Measurements from ENCODE around the gene THADA. TPM values are rescaled to one million over a fixed set of nuclear protein-coding genes. Genes with fewer than 3 reads are reported as not detected.

THADA gene
- polyA plus RNA-seq, 1 donor (not counting 4 experiments of a cell fraction or from before 2014, with no cell fraction given) = 22.6 TPM

- H3K36me3 ChIP-seq (ENCODE audit: control insufficient read depth in 2 of 2, extremely low read depth in 1 of 2, insufficient read depth in 2 of 2, low read length in 2 of 2) = peaks cover 0 to 11% of the 10 kb centered on the region in 2 experiments
- no peaks in the 10 kb centered on the region for H4K20me1 ChIP-seq (ENCODE audit: control insufficient read depth, extremely low read depth, insufficient read depth, low read length)
- H3K79me2 ChIP-seq (ENCODE audit: control insufficient read depth, insufficient read depth, low read length) = peaks cover 20% of the 10 kb centered on the region
- H3K4me3 ChIP-seq (ENCODE audit: control insufficient read depth in 2 of 3, extremely low read depth in 1 of 3, insufficient read depth in 2 of 3, low read depth in 1 of 3, low read length in 3 of 3) = no peak overlapping the region
- H3K9ac ChIP-seq (ENCODE audit: control insufficient read depth, extremely low read depth, insufficient read depth, low read length) = no peak overlapping the region
- H3K4me1 ChIP-seq (ENCODE audit: control insufficient read depth, extremely low read depth, insufficient read depth, low read length) = peaks cover 8% of the 10 kb centered on the region
- dilution Hi-C loops (cut with MboI; ENCODE audit: extremely low pct_ligation_motif_present, low sequenced_read_pairs) = no loop called here
- no peak for TF ChIP-seq EZH2 (IDR thresholded peaks at IDR 0.05; ENCODE audit: low read length)
- TF ChIP-seq, protein P1, sequence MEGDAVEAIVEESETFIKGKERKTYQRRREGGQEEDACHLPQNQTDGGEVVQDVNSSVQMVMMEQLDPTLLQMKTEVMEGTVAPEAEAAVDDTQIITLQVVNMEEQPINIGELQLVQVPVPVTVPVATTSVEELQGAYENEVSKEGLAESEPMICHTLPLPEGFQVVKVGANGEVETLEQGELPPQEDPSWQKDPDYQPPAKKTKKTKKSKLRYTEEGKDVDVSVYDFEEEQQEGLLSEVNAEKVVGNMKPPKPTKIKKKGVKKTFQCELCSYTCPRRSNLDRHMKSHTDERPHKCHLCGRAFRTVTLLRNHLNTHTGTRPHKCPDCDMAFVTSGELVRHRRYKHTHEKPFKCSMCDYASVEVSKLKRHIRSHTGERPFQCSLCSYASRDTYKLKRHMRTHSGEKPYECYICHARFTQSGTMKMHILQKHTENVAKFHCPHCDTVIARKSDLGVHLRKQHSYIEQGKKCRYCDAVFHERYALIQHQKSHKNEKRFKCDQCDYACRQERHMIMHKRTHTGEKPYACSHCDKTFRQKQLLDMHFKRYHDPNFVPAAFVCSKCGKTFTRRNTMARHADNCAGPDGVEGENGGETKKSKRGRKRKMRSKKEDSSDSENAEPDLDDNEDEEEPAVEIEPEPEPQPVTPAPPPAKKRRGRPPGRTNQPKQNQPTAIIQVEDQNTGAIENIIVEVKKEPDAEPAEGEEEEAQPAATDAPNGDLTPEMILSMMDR (optimal IDR thresholded peaks at IDR 0.05 in 1 of 3, IDR thresholded peaks at IDR 0.05 in 1 of 3, conservative IDR thresholded peaks at IDR 0.05 in 1 of 3; ENCODE audit: extremely low read depth in 1 of 3, insufficient read depth in 2 of 3, low read length in 3 of 3) = no peak
- DNase-seq (ENCODE audit: low read depth, low spot score) (no peak), FAIRE-seq (no peak)
- no peaks in the 10 kb centered on the region for H3K9me1 ChIP-seq (ENCODE audit: control insufficient read depth, extremely low read depth, insufficient read depth, low read length)
- H3K27ac ChIP-seq (ENCODE audit: control insufficient read depth, insufficient read depth, low read length) = no peak overlapping the region
- no peak overlapping the region for H2AFZ ChIP-seq (ENCODE audit: control insufficient read depth, low read length)
- no peaks in the 10 kb centered on the region for H3K9me3 ChIP-seq (ENCODE audit: control insufficient read depth, low read depth, low read length)
- no peak overlapping the region for H3K4me2 ChIP-seq (ENCODE audit: control insufficient read depth, extremely low read depth, insufficient read depth, low read depth, low read length)
- no peaks in the 10 kb centered on the region for H3K27me3 ChIP-seq (ENCODE audit: control insufficient read depth, extremely low read depth, insufficient read depth, low read length)
Measured at GRCh38 chr2:43593254-43593653, 2.6 kb downstream of the THADA start.

DNA sequence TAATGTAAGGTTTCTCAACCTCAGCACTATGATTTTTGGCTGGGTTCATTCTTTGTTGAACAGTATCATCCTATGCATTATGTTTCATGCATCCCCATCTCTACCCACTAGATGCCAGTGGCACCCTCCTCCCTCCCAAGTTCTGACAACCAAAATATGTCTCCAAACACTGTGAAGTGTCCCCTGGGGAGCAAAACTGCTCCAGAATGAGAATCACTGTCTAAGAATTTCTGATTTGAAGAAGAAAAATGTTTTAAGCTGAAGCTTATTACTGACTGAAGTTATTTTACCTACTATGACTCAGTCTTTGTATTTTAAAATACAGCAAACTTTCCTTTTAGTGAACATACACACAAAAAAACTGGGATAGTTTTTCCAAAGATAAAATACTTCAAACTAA, 3.4 kb downstream of the THADA start:
- Histone ChIP-seq H3K4me2 (ENCODE audit: control insufficient read depth, extremely low read depth, insufficient read depth, low read depth, low read length) (no peak overlapping the region), H3K9me1 (ENCODE audit: control insufficient read depth, extremely low read depth, insufficient read depth, low read length) (no peaks in the 10 kb centered on the region), H2AFZ (ENCODE audit: control insufficient read depth, low read length) (no peak overlapping the region), H3K4me3 (ENCODE audit: control insufficient read depth in 2 of 3, extremely low read depth in 1 of 3, insufficient read depth in 2 of 3, low read depth in 1 of 3, low read length in 3 of 3) (no peak overlapping the region), H3K79me2 (ENCODE audit: control insufficient read depth, insufficient read depth, low read length) (peaks cover 20% of the 10 kb centered on the region), H3K4me1 (ENCODE audit: control insufficient read depth, extremely low read depth, insufficient read depth, low read length) (peaks cover 8% of the 10 kb centered on the region), H4K20me1 (ENCODE audit: control insufficient read depth, extremely low read depth, insufficient read depth, low read length) (no peaks in the 10 kb centered on the region), H3K27me3 (ENCODE audit: control insufficient read depth, extremely low read depth, insufficient read depth, low read length) (no peaks in the 10 kb centered on the region), H3K27ac (ENCODE audit: control insufficient read depth, insufficient read depth, low read length) (no peak overlapping the region), H3K9ac (ENCODE audit: control insufficient read depth, extremely low read depth, insufficient read depth, low read length) (no peak overlapping the region), H3K9me3 (ENCODE audit: control insufficient read depth, low read depth, low read length) (no peaks in the 10 kb centered on the region), H3K36me3 (ENCODE audit: control insufficient read depth in 2 of 2, extremely low read depth in 1 of 2, insufficient read depth in 2 of 2, low read length in 2 of 2) (peaks cover 0 to 11% of the 10 kb centered on the region in 2 experiments)
- DNase-seq (ENCODE audit: low read depth, low spot score) (no peak), FAIRE-seq (no peak)
- no peak for TF ChIP-seq EZH2 (IDR thresholded peaks at IDR 0.05; ENCODE audit: low read length)
- TF ChIP-seq, protein P1 (optimal IDR thresholded peaks at IDR 0.05 in 1 of 3, IDR thresholded peaks at IDR 0.05 in 1 of 3, conservative IDR thresholded peaks at IDR 0.05 in 1 of 3; ENCODE audit: extremely low read depth in 1 of 3, insufficient read depth in 2 of 3, low read length in 3 of 3) = no peak
- dilution Hi-C loops (cut with MboI; ENCODE audit: extremely low pct_ligation_motif_present, low sequenced_read_pairs) = no loop called here

All from keratinocyte (primary cell).